HT-29 (cell line): ENCODE data around the gene ELP2. TPM values are rescaled to one million over a fixed set of nuclear protein-coding genes. Genes with fewer than 3 reads are reported as not detected.
A peak's percentile ranks its signal among the peaks of the same experiment; 100 is the strongest.
"Not testable (repeated sequence)": the region's sequence is repeated elsewhere in the genome, so short reads cannot be mapped to it uniquely, and the experiment has no call there.

Source experiments
- DNase-seq: peaks from one replicate; pipeline ENCODE4 v3.0.0-alpha.2; 2015; ENCODE audit warnings: low spot score
- total RNA-seq: library from RNA; depleted of rRNA; stranded (reverse); fragments of >200 nt; shearing (Covaris generic); gene quantifications from 2 replicates; pipeline ENCODE4 v1.2.3, GENCODE V29; 2014

The ELP2 gene
- total RNA-seq, 1 experiment from 2014 or later = 75.2 TPM

DNA sequence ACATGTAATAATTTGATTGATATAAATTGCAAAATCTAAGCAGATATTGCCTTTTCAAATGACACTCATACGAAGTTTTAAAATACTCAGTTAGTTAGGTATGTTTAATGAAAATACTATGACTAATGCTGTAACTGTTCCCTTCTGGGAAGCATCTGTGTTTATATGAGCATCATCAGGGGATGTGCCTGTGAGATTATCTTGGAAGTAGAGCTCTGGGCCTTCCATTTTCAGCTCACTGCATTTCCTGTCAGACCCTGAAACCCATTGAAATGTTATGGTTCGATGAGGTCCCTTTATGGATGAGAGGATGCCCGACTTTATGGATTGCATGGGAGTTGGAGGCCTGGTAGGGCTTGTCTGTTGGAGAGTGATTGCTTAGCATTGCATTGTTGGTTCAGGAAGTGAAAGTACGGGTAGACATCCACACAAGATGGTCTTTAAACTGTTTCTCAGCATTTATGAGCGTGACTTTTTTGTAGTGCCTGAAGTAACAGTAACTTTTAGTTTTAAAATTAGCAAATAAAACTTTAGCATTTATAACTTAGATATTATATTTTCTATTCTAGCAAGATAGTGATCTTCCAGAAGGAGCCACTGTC, 28.7 kb downstream of the ELP2 start:
- no peak for DNase-seq

DNA sequence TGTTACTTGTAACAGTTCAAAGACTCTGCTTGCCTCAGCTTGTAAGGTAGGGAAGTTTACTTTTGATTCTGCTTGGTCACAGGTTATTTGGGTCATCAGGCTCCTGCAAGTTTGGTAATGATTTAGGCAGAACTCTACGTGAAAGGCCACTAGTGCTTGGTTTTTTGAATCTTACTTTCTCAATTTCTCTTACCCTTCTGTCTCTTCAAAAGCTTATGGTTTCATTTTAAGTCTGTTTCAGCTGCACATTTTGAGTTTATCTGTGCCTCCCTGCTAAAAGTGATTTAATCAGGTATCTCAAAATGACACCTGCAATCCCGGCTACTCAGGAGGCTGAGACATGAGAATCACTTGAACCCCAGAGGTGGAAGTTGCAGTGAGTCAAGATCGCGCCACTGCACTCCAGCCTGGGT, 31.3 kb downstream of the ELP2 start:
- no peak for DNase-seq

DNA sequence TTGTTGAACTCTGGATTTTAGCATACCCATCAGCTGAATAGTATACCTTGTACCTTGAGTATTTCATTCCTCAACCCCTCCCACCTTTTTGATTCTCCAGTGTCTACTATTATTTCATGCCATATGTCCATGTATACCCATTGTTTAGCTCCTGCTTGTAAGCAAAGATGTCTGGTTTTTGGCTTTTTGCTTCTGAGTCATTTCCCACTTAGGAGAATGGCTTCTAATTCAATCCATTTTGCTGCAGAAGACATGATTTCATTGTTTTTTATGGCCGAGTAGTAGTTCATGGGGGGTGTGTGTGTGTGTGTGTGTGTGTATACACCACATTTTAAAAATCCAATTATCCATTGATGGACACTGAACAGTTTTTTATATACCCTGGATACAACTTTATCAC, 33.3 kb downstream of the ELP2 start:
- no peak for DNase-seq

- DNase-seq = no peak
These were observed 38.1 kb downstream of the ELP2 start for GRCh38 chr18:36167692-36168218.

- DNase-seq = not testable (repeated sequence)
These were observed 38.6 kb downstream of the ELP2 start for GRCh38 chr18:36168296-36168695.

DNA sequence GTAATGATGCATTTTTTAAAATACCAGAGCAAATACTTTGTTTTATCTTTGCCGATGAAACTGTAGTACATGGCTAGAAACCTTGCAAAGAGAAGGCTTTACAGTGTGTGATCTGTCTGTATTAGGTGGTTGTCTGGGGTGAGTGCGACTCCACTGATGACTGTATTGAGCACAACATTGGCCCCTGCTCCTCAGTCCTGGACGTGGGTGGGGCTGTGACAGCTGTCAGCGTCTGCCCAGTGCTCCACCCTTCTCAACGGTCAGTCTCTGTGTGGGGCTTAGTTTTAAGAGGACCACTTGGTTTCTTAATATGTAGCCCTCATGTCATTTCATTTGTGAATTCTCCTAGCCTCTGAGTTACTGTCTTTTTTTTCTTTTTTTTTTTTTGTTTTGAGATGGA, 40.2 kb downstream of the ELP2 start:
- no peak for DNase-seq

- DNase-seq = no peak
These were observed 45.8 kb downstream of the ELP2 start for GRCh38 chr18:36175481-36175880.

GRCh38 chr18:36176177-36176584, 46.5 kb downstream of the ELP2 start:
- DNase-seq = no peak

DNA sequence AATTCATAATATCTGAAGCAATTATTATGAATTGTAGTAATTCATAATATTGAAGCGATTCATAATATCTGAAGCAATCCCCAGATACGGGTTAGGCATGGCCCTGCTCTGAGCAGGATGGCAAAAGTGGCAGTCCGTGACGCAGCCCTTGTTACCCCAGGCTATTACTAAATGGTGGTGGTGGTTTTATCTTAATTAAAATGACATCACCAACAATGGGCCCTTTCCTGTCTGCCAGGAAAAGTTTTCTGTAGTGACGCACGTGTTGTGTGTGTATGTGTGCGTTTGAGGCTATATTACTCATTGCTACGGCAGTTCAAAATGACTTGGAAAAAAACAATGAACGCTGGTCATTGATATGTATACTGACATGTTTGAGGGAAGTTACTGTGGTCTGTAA, 47.0 kb downstream of the ELP2 start:
- no peak for DNase-seq

- no peak for DNase-seq
These were observed 48.2 kb downstream of the ELP2 start for GRCh38 chr18:36177913-36178312.

DNA sequence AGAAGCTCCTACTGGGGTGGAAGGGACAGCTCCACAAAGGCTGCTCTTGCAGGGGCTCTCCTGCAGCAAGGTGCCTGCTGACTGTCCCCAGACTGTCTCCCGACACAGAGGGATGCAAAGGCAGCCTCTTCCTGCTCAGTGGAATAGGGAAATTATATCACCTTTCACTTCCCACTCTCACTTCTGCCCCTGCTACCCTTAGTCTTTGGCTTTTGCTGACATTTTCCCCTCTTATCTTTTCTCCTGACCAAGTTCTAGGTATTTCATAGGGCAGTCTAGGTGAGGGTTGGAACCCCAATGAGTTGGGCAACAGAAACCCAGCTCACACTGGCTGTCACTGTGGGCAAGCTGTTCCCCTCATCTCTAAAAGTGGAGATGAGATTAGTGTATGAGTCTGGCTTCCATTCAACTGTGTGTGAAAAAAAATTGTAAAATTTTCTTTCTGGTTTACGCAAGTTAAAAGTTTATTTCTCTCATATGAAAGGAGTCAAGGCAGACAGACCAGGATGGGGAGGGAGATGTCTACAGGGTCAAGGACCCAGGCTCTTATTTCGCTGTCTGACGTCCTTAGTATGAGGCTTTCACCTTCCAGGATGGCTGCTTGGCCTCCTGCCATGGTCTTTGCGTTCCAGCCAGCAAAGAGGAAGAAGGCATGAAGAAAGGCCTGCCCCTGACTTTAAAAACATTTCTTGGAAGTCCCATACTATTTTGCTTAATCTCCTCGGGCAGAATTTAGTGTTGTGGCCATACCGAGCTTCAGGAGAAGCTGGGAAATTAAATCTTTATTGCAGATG, 50.1 kb downstream of the ELP2 start:
- DNase-seq = no peak

DNA sequence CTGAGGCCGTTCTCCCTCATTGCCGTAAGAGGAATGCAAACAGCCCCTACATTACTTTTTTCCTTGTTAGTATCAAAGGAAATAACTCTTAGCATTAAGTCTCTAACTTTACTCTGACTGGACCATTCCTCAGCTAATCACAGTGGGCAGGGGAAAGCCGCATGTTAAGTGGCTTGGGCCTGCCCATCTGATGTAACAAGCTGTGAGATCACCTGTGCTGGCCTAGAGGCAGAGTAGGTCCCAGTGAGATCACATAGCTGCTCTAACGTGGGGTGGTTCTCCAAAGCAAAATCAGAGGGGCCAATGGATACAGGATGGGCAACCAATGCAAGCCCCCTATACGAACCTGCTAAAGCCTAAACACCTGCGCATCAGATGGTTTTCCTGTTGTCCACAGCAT, 51.7 kb downstream of the ELP2 start:
- DNase-seq = no peak

- no peak for DNase-seq
These were observed 52.3 kb downstream of the ELP2 start for GRCh38 chr18:36181898-36182506.

GRCh38 chr18:36183033-36183432, 53.3 kb downstream of the ELP2 start:
- no peak for DNase-seq

- DNase-seq = no peak
These were observed 54.3 kb downstream of the ELP2 start for GRCh38 chr18:36183987-36184386.

DNA sequence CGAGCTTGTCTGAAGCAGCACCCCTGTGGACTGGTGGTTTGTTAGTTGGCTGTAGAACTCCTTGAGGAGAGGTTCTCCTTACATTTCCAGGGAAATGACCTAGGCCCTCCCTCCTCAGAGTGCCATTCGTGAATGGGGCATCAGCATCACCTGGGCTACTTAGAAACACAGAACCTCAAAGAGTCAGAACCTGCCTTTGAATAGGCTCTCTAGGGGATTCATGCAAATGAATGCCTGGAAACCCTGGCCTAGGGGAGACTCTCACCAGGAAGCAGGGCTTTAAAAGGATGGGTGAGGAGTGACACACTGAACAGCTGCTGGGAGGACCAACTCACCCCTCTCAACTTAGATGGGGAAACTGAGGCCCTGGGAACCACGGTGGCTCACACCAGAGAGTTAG, 55.5 kb downstream of the ELP2 start:
- no peak for DNase-seq

DNA sequence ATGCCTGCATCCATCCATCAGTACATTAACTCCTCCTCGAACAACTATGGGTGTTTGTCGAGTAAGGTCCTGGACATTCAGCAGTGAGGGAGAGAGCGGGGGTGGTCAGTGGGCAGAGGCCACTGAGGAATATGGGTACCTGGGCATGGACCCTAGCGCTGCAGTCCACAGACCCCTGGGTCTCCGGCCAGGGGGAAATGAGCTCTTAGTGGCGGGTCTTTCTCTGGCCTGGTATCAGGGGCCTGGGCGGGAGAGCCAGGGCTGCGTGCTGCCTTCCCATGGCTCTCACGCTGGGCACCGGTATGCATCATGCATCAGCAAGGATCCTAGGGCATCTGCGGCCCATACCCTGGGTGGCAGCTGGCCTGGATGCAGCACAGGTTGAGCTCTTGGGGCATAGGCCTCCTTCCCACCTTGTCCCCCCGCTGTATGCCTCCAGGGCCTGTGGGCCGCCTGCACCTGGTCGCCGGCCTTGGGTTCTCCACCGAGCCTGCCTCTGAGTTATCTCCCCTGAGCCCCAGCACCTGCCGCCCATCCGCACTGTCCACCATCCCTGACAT, 56.3 kb downstream of the ELP2 start:
- no peak for DNase-seq

GRCh38 chr18:36186461-36187192, 56.9 kb downstream of the ELP2 start:
- peak; percentile 25 for DNase-seq

DNA sequence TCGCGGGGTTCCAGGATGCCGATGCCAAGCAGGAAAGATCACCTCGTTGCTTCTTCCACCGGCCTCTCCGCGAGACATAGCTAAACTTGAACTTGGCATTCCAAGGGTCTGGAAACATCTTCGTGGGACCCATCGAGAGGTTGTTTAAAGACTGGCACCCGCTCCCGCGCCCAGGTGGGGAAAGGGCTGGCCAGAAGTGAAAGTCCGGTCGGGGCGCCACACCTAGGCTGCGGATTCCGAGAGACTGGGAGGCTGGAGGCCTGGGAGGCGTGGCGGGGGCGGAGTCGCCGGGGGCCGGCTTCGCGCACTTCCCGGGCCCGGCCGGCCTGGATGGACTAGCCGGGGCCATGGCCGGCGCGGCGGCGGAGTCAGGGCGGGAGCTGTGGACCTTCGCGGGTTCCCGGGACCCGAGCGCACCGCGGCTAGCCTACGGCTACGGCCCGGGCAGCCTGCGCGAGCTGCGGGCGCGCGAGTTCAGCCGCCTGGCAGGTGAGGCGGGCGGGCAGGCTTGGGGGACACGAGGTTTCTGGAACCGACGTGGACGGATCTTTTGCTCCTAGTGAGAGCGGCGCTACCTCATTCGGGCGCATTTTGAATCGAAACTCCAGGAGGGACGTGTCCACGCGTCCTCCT, 57.6 kb downstream of the ELP2 start, which contains the start of gene MOCOS:
Gene MOCOS (plus strand): TSS at position 305 of the 633 bp plus-strand sequence. CDS start 43 bp downstream, at position 348.
- DNase-seq = peak; percentile 69

- peak; percentile 50 for DNase-seq
These were observed 58.4 kb downstream of the ELP2 start for GRCh38 chr18:36187826-36188721.
